Gastrocnemius medialis (tissue), 4 donors: ENCODE data around the gene ORM1. TPM values are rescaled to one million over a fixed set of nuclear protein-coding genes. Genes with fewer than 3 reads are reported as not detected.
A peak's percentile ranks its signal among the peaks of the same experiment; 100 is the strongest.

Experiments
- ATAC-seq, 2 donors: fragments of 150-250 bp; one replicate each; pipeline ENCODE4 v1.9.1; 2016
- DNase-seq, 2 donors: peaks; one replicate each; pipeline ENCODE4 v3.0.0-alpha.2; 2019
- H3K27ac ChIP-seq, 4 donors: fragments of 200-600 bp; sonication (generic); 1 replicate in 1 of 4; 2 replicates in 3 of 4; pipeline ENCODE4 v1.5.1; 2016 to 2018; ENCODE audit warnings: mild to moderate bottlenecking in 2 of 4, moderate library complexity in 1 of 4
- H3K27me3 ChIP-seq, 3 donors: fragments of 200-600 bp; sonication (generic) in 2 of 3; 1 replicate in 1 of 3; 2 replicates in 2 of 3; pipeline versions ENCODE4 v1.5.1 to v1.6.0; 2016 to 2019; ENCODE audit warnings: mild to moderate bottlenecking in 1 of 3, moderate library complexity in 1 of 3
- H3K36me3 ChIP-seq, 2 donors: fragments of 200-600 bp; sonication (generic) in 1 of 2; one replicate each; pipeline ENCODE4 v1.5.1; 2017 to 2018
- H3K4me1 ChIP-seq, 2 donors: fragments of 200-600 bp; sonication (generic) in 1 of 2; one replicate each; pipeline ENCODE4 v1.5.1; 2016 to 2017; ENCODE audit warnings: mild to moderate bottlenecking in 2 of 2
- H3K4me3 ChIP-seq, 4 donors: fragments of 200-600 bp; sonication (generic) in 3 of 4; 1 replicate in 1 of 4; 2 replicates in 3 of 4; pipeline ENCODE4 v1.5.1; 2016 to 2019; ENCODE audit warnings: mild to moderate bottlenecking in 2 of 4
- H3K9me3 ChIP-seq, 3 donors: fragments of 200-600 bp; sonication (generic) in 2 of 3; 1 replicate in 1 of 3; 2 replicates in 2 of 3; pipeline ENCODE4 v1.5.1; 2016 to 2019
- CTCF ChIP-seq, 5 experiments: fragments of 450-650 bp in 3 of 5; fragments of 200-600 bp in 2 of 5; sonication (generic) in 2 of 5; IDR thresholded peaks in 4 of 5; conservative IDR thresholded peaks in 1 of 5; 1 replicate in 4 of 5; 2 replicates in 1 of 5; pipeline ENCODE4 v1.5.1; 2016 to 2019; ENCODE audit warnings: antibody characterized with exemption in 5 of 5, mild to moderate bottlenecking in 3 of 5, moderate library complexity in 3 of 5
- POLR2A ChIP-seq, 2 donors: fragments of 450-650 bp; IDR thresholded peaks; one replicate each; pipeline ENCODE4 v1.6.1; 2017; ENCODE audit warnings: antibody characterized with exemption in 2 of 2, mild to moderate bottlenecking in 2 of 2, moderate library complexity in 2 of 2
- in situ Hi-C, 4 donors: fragments of 200-750 bp; cut with MboI; loops; one replicate each; pipeline versions ENCODE4 v1.15.0 to v1.8.0; 2017; ENCODE audit warnings: low sequenced_read_pairs in 4 of 4
- intact Hi-C: fragments of 100-400 bp; cut with DNase I; formaldehyde crosslinking; loops from one replicate; pipeline ENCODE4 v1.15.1; 2023; ENCODE audit warnings: low total_unique reads
- total RNA-seq, 4 donors: library from RNA; depleted of rRNA; stranded (reverse); fragments of >200 nt; gene quantifications; one replicate each; pipeline versions ENCODE4 v1.1.0 to v1.2.3, GENCODE V29; 2016

The ORM1 gene
- total RNA-seq, 4 donors from 2014 or later, result 33.5 to 92.8 TPM; not detected in 2

- H3K4me3 ChIP-seq, result no peak overlapping the region
- in situ Hi-C loops, result no loop called here
- no peak for TF ChIP-seq CTCF (IDR thresholded peaks at IDR 0.05 in 4 of 5, conservative IDR thresholded peaks at IDR 0.05 in 1 of 5)
- intact Hi-C loops, result no loop called here
- no peak for DNase-seq
- no peaks in the 10 kb centered on the region for H3K9me3 ChIP-seq
- no peak for ATAC-seq
- H3K36me3 ChIP-seq, result peaks cover 0 to 15% of the 10 kb centered on the region in 2 donors
- no peak overlapping the region for H3K27ac ChIP-seq
- H3K27me3 ChIP-seq, result no peaks in the 10 kb centered on the region
- H3K4me1 ChIP-seq, result no peaks in the 10 kb centered on the region
Measured at GRCh38 chr9:114346146-114346545, 23.2 kb downstream of the ORM1 start.

- no peak for ATAC-seq
- in situ Hi-C loops (no loop called here), intact Hi-C loops (no loop called here)
- H3K9me3 ChIP-seq, result no peaks in the 10 kb centered on the region
- H3K36me3 ChIP-seq, result peaks cover 0 to 15% of the 10 kb centered on the region in 2 donors
- no peaks in the 10 kb centered on the region for H3K27me3 ChIP-seq
- TF ChIP-seq CTCF (IDR thresholded peaks at IDR 0.05 in 4 of 5, conservative IDR thresholded peaks at IDR 0.05 in 1 of 5) (no peak), POLR2A (IDR thresholded peaks at IDR 0.05) (no peak)
- H3K4me3 ChIP-seq, result no peak overlapping the region
- H3K27ac ChIP-seq, result no peak overlapping the region
- no peak for DNase-seq
- no peaks in the 10 kb centered on the region for H3K4me1 ChIP-seq
Measured at GRCh38 chr9:114347675-114348074, 24.8 kb downstream of the ORM1 start.

GRCh38 chr9:114348261-114348905 lies 25.5 kb downstream of the ORM1 start:
- H3K9me3 ChIP-seq, result no peaks in the 10 kb centered on the region
- TF ChIP-seq CTCF (IDR thresholded peaks at IDR 0.05 in 4 of 5, conservative IDR thresholded peaks at IDR 0.05 in 1 of 5) (no peak), POLR2A (IDR thresholded peaks at IDR 0.05) (no peak)
- H3K4me1 ChIP-seq, result no peaks in the 10 kb centered on the region
- ATAC-seq (no peak), DNase-seq (no peak)
- in situ Hi-C loops, result no loop called here
- intact Hi-C loops, result no loop called here
- peaks cover 0 to 15% of the 10 kb centered on the region in 2 donors for H3K36me3 ChIP-seq
- H3K27me3 ChIP-seq, result no peaks in the 10 kb centered on the region
- peak overlapping the region in 3 of 4 donors; percentile 22 to 33 (median 29) for H3K27ac ChIP-seq
- H3K4me3 ChIP-seq, result no peak overlapping the region

GRCh38 chr9:114348906-114349482 lies 26.1 kb downstream of the ORM1 start:
- DNase-seq, result peak; percentile 42 to 66
- intact Hi-C loops, result no loop called here
- in situ Hi-C loops, result no loop called here
- Histone ChIP-seq H3K27ac (peak overlapping the region in 3 of 4 donors; percentile 36 to 58 (median 47)), H3K4me1 (no peaks in the 10 kb centered on the region), H3K36me3 (peaks cover 0 to 15% of the 10 kb centered on the region in 2 donors), H3K4me3 (no peak overlapping the region), H3K27me3 (no peaks in the 10 kb centered on the region), H3K9me3 (no peaks in the 10 kb centered on the region)
- ATAC-seq, result peak; percentile 40 to 59
- TF ChIP-seq POLR2A (IDR thresholded peaks at IDR 0.05), result peak in 1 of 2 donors; percentile 10
- TF ChIP-seq CTCF (IDR thresholded peaks at IDR 0.05 in 4 of 5, conservative IDR thresholded peaks at IDR 0.05 in 1 of 5), result no peak
